VCaP (cell line): Measurements from ENCODE around the gene ABAT.

Experiments used
- H3K27ac ChIP-seq: fragments of 450-650 bp; 2 replicates; pipeline ENCODE4 v1.5.1; 2017
- TF ChIP-seq, protein P1 (sequence below): fragments of 450-650 bp; conservative IDR thresholded peaks from 2 replicates; pipeline ENCODE4 v1.5.1; 2017; ENCODE audit warnings: mild to moderate bottlenecking, moderate library complexity

Gene ABAT

GRCh38 chr16:8676737-8677375 lies 2.4 kb downstream of the ABAT start:
- TF ChIP-seq, protein P1, sequence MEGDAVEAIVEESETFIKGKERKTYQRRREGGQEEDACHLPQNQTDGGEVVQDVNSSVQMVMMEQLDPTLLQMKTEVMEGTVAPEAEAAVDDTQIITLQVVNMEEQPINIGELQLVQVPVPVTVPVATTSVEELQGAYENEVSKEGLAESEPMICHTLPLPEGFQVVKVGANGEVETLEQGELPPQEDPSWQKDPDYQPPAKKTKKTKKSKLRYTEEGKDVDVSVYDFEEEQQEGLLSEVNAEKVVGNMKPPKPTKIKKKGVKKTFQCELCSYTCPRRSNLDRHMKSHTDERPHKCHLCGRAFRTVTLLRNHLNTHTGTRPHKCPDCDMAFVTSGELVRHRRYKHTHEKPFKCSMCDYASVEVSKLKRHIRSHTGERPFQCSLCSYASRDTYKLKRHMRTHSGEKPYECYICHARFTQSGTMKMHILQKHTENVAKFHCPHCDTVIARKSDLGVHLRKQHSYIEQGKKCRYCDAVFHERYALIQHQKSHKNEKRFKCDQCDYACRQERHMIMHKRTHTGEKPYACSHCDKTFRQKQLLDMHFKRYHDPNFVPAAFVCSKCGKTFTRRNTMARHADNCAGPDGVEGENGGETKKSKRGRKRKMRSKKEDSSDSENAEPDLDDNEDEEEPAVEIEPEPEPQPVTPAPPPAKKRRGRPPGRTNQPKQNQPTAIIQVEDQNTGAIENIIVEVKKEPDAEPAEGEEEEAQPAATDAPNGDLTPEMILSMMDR: no peak
- H3K27ac ChIP-seq: no peak overlapping the region

- no peak overlapping the region for H3K27ac ChIP-seq
- TF ChIP-seq, protein P1: no peak
Observed at GRCh38 chr16:8677481-8677880, 3.1 kb downstream of the ABAT start.

GRCh38 chr16:8678068-8678927 lies 3.9 kb downstream of the ABAT start:
- no peak overlapping the region for H3K27ac ChIP-seq
- TF ChIP-seq, protein P1: no peak

DNA sequence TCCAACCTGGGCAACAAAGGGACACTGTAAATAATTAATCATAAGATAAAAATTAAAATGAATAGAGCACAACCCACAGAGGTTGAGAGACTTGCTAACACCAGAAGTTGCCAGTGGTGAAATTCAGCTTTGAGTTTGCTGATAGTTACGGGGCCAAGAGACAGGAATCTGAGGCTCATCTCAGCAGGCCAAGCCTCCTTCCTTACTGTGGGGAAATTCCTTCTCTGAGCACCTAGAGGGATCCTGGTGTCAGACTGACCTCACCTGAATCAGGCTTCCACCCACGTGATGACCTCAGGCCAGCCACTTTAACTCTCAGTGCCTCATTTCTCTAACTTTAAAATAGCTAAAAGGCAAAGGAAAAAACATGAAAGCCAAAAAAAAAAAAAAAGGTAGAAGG lies 4.7 kb downstream of the ABAT start:
- H3K27ac ChIP-seq: no peak overlapping the region
- TF ChIP-seq, protein P1: no peak

GRCh38 chr16:8682551-8683259 lies 8.3 kb downstream of the ABAT start:
- no peak overlapping the region for H3K27ac ChIP-seq
- TF ChIP-seq, protein P1: no peak

DNA sequence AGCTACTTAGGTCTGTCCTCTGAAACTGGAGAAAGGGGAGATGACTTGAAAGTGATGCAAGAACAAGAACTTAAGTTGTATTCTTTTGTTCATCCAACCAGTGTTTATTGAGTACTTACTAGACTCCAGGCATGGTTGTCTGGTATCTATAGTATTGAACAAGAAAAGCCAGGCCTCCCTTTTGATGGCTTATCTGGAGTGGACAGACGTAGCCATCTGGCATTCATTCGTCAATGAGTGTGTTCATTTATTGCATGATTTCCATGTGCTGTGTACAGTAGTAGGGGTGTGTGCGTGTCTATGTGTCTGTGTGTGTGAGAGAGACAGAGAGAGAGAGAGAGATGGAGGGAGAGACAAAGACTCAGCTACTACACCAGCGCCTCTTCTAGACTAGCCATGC lies 9.2 kb downstream of the ABAT start:
- no peak overlapping the region for H3K27ac ChIP-seq
- TF ChIP-seq, protein P1: no peak

GRCh38 chr16:8685617-8686016 lies 11.2 kb downstream of the ABAT start:
- peak overlapping the region; percentile 64 for H3K27ac ChIP-seq
- TF ChIP-seq, protein P1: no peak
